ENCODE results near the gene NFYC.

DNA sequence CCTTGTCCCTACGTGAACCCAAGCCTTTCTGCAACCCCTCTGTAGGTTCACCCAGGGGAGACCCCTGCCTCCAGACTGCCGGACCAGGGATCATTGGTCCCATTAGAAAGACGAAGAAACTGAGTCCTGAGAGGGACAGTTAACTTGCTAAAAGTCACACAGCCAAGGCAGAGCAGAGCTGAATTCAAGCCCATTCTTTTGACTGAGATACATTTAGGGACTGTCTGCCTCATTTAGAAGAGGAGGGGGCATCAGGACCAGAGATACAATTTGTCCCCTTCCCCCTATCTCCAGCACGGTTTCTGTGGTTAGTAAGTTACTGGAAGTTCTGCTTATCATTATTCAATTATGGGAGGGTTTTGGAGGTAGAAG lies 111.2 kb downstream of the NFYC start:
- TF ChIP-seq, protein P1, sequence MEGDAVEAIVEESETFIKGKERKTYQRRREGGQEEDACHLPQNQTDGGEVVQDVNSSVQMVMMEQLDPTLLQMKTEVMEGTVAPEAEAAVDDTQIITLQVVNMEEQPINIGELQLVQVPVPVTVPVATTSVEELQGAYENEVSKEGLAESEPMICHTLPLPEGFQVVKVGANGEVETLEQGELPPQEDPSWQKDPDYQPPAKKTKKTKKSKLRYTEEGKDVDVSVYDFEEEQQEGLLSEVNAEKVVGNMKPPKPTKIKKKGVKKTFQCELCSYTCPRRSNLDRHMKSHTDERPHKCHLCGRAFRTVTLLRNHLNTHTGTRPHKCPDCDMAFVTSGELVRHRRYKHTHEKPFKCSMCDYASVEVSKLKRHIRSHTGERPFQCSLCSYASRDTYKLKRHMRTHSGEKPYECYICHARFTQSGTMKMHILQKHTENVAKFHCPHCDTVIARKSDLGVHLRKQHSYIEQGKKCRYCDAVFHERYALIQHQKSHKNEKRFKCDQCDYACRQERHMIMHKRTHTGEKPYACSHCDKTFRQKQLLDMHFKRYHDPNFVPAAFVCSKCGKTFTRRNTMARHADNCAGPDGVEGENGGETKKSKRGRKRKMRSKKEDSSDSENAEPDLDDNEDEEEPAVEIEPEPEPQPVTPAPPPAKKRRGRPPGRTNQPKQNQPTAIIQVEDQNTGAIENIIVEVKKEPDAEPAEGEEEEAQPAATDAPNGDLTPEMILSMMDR (conservative IDR thresholded peaks at IDR 0.05 in 1 of 2, IDR thresholded peaks at IDR 0.05 in 1 of 2; ENCODE audit: extremely low read depth in 1 of 2, insufficient read depth in 1 of 2, low read depth in 1 of 2, low read length in 2 of 2), result no peak
- no peak for TF ChIP-seq EZH2 (IDR thresholded peaks at IDR 0.05; ENCODE audit: borderline replicate concordance, low read length)
